Cardiac septum (tissue), 1 donor: ENCODE results near the gene RNPS1. TPM values are rescaled to one million over a fixed set of nuclear protein-coding genes. Genes with fewer than 3 reads are reported as not detected.

Experiments
- DNase-seq: peaks from one replicate; pipeline ENCODE4 v3.0.0-alpha.2; 2020; ENCODE audit warnings: low spot score
- intact Hi-C: fragments of 100-400 bp; cut with DNase I; formaldehyde crosslinking; loops from one replicate; pipeline ENCODE4 v1.14.0; 2022
- total RNA-seq: library from RNA; stranded (reverse); fragmentation: NEBNext Ultra II Directional; extraction: Animal tissue kit (Norgen Biotek cat#: 25700); gene quantifications from one replicate; pipeline ENCODE4 v1.2.1, GENCODE V29; 2021
- donor health status: DM: no; HTN: no; CAD: no.

Gene RNPS1
- total RNA-seq, 1 donor from 2014 or later = 106 TPM

DNA sequence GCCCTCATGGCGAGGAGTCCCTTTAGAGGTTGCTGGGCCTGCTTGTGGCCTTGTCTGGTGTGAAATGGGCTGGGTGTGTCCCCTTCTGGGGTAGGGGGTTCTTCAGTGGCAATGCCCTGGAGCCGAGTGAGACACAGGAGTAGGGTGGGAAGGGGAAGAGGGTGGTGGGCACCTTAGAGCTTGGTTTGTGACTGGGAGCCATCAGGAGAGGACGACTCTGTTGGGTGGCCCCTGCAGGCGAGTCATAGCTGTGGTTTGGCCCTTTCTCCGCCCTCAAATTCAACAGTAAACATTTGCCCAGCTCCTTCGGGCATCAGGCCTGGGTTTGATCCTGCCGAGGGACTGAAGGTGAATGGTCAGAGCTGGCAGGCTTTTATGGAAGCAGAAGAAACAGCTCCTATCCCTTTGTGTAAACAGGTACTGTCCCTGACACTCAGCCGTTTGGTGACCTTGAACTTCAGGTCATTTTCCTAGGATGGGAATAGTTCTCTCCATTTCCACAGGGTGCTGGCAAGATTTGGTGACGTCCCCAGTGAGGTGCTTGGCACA lies 41.6 kb downstream of the RNPS1 start:
- no peak for DNase-seq
- intact Hi-C loops = no loop called here

GRCh38 chr16:2223942-2224486 lies 43.9 kb downstream of the RNPS1 start:
- intact Hi-C loops = no loop called here
- DNase-seq = no peak

DNA sequence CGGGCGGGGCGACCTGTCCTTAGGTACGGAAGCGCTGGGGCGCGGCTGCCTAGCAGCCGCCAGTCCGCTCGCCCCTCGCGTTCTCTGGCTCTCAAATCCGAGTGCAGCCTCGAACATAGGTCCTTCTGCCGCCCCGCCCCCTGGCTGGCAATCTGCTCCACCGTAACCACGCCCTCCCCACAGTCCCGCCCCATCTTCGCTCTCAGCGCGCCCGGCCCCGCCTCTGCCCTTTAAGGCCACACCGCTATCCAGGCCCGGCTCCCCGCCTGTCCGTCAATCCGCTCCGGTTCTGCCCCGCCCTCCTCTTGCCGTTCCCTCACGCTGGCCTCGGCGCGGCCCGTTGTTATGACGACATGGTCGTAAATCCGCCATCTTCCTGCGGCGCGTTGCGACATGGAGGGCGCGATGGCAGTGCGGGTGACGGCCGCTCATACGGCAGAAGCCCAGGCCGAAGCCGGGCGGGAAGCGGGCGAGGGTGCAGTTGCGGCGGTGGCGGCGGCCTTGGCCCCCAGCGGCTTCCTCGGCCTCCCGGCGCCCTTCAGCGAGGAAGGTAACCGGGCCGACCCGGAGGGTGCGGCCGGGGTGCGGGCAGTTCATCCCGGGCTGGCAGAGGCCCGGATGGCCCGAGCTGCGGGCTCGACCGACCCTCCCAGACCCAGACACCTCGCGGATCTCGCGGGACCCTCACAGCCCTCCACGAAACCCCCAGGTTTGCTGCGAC lies 44.5 kb downstream of the RNPS1 start, which contains the start of gene E4F1:
Gene E4F1 (plus strand): TSS at position 371 of the 721 bp plus-strand sequence. CDS start 23 bp downstream, at position 394.
- intact Hi-C loops = no loop called here
- peak; percentile 100 for DNase-seq

GRCh38 chr16:2216330-2216729 lies 51.6 kb downstream of the RNPS1 start:
- no peak for DNase-seq
- intact Hi-C loops = no loop called here

GRCh38 chr16:2214719-2214968 lies 53.3 kb downstream of the RNPS1 start, which contains the start of gene PGP:
PGP (minus strand) TSS chr16:2214840; CDS start chr16:2214777, 63 bp downstream.
- DNase-seq = no peak
- intact Hi-C loops = loop anchor here (5.0 kb wide), 1 partner anchor 38 kb away; the partner anchor contains the start of gene ECI1

DNA sequence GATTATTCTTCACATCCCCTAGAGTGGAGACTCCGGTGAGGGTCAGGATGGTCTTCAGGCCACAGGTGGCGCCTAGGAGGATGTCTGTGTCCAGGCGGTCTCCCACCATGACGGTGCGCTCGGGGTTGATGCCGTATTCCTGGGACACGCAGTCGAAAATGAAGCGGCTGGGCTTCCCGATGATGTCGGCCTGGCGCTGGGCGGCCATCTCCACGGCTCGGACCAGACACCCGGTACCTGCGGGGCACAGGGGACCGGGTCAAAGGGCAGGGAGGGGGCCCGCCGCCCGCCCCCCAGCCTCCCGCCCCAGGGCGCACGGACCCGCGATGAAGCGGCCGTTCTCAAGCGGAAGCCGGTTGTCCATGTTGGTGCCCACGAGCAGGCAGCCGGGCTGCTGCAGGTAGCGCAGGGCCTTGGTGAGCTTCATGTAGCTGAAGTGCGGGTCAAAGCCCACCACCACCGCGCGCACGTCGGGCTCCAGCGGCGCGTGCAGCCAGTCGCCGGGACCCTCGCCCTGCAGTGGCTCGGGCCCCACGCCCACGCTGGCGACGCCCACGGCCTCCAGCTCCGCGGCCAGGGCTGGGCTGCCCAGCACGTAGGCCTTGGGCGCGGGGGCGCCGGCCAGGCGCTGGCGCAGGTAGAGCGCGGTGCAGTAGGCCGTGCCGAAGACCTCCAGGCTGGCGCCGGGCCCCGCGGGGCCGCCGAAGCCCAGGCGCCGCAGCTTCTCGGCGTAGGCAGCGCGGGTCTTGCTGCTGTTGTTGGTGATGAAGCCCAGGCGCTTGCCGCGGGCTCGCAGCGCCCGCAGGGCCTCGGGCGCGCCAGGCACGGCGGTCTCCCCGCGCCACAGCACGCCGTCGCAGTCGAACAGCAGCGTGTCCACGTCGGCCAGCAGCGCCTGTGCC lies 53.9 kb downstream of the RNPS1 start:
- DNase-seq = no peak
- intact Hi-C loops = loop anchor here (5.0 kb wide), 1 partner anchor 38 kb away; the partner anchor contains the start of gene ECI1

DNA sequence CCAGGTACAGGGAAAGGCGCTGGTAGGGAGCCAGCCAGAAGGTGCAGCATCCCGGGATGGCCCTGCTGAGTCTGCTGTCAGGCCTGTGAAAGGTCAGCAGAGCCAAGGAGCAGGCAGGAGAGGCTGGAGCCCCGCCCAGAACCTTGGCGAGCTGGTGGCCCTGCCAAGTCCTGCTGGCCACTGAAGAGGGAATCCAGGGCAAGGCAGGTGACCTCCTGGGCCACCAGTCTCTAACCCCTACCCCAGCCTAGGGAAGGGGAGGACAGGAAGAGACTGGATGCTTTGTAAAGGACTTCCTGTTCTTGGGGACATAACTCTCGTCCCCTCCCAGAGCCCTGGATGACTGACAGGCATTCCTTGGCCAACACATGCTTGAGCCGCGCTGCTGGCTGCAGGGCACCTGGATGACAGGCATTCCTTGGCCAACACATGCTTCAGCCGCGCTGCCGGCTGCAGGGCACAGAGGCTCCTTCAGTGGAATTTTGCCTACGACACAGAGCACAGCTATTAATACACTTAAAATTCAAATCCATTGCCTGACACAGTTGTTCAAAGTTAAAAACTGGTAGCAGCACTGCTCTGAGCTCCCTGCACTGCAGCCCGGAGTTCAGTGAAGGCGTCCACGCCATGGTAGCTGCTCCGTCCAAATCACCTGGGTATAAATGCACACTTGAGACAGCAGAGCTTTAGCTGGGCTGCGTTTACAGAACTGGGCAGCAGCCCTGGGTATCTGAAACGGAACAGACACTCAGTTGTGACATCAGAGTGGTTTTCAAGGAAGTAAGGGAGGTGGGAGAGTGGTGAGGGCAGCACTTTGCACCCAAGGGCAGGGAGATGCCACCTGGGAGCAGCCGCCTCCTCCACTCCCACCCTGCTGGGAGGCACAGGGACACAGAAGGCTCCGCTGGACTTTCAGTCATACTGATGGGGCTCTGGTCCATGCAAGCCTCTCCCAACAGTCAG lies 55.3 kb downstream of the RNPS1 start:
- intact Hi-C loops = loop anchor here (5.0 kb wide), 1 partner anchor 40 kb away; the partner anchor contains the start of gene ECI1
- no peak for DNase-seq

GRCh38 chr16:2211923-2212347 lies 56.0 kb downstream of the RNPS1 start:
- no peak for DNase-seq
- intact Hi-C loops = loop anchor here (5.0 kb wide), 1 partner anchor 40 kb away; the partner anchor contains the start of gene ECI1

GRCh38 chr16:2210386-2211365 lies 57.2 kb downstream of the RNPS1 start, which contains the start of gene BRICD5:
BRICD5 (minus strand) TSS chr16:2210863; CDS start chr16:2210833, 30 bp downstream.
- DNase-seq = no peak
- intact Hi-C loops = loop anchor here (5.0 kb wide), 1 partner anchor 42 kb away; the partner anchor contains the start of gene ECI1

DNA sequence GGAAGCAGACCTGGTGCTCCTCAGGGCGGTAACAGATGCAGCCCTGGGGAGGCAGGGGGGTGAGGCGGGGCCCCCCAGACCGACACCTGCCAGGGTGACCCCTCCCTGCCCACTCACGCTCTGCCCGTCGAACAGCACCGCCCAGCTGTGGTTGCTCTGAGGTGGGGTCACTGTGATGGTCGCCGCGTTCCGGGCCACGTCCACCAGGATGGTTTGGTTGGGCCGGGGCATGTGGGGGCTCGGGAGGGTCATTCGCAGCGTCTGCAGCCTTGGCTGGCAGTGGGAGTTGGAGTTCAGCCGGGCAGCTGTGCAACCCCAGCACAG lies 58.0 kb downstream of the RNPS1 start:
- intact Hi-C loops = loop anchor here (5.0 kb wide), 1 partner anchor 42 kb away; the partner anchor contains the start of gene ECI1
- DNase-seq = no peak

- intact Hi-C loops = loop anchor here (5.0 kb wide), 2 partner anchors 43 to 52 kb away; partner anchors contain the start of genes ECI1 and TRAF7
- DNase-seq = no peak
Measured at GRCh38 chr16:2209258-2210008, 58.5 kb downstream of the RNPS1 start.

GRCh38 chr16:2208772-2209171 lies 59.2 kb downstream of the RNPS1 start:
- no peak for DNase-seq
- intact Hi-C loops = loop anchor here (5.0 kb wide), 1 partner anchor 51 kb away; the partner anchor contains the start of gene TRAF7

- no peak for DNase-seq
- intact Hi-C loops = loop anchor here (5.0 kb wide), 1 partner anchor 51 kb away; the partner anchor contains the start of gene TRAF7
Measured at GRCh38 chr16:2208308-2208707, 59.6 kb downstream of the RNPS1 start.

GRCh38 chr16:2207872-2208271 lies 60.1 kb downstream of the RNPS1 start:
- intact Hi-C loops = loop anchor here (5.0 kb wide), 1 partner anchor 51 kb away; the partner anchor contains the start of gene TRAF7
- DNase-seq = no peak

GRCh38 chr16:2206780-2207433 lies 61.0 kb downstream of the RNPS1 start:
- DNase-seq = no peak
- intact Hi-C loops = loop anchor here (5.0 kb wide), 1 partner anchor 50 kb away; the partner anchor contains the start of gene TRAF7

- intact Hi-C loops = loop anchor here (5.0 kb wide), 1 partner anchor 49 kb away; the partner anchor contains the start of gene TRAF7
- DNase-seq = no peak
Measured at GRCh38 chr16:2206420-2206779, 61.5 kb downstream of the RNPS1 start.
